ENCODE results near the gene SLX4IP. TPM values are rescaled to one million over a fixed set of nuclear protein-coding genes. Genes with fewer than 3 reads are reported as not detected.
A peak's percentile ranks its signal among the peaks of the same experiment; 100 is the strongest.

The SLX4IP gene
- total RNA-seq, 3 donors from 2014 or later = 5.7 to 9.7 (median 7.7) TPM

GRCh38 chr20:10578607-10579006, 143.5 kb downstream of the SLX4IP start:
- DNase-seq (no peak), ATAC-seq (peak; percentile 42)
- no peaks in the 10 kb centered on the region for H3K4me1 ChIP-seq (ENCODE audit: low read depth)
- no peak overlapping the region for H3K4me3 ChIP-seq
- TF ChIP-seq, protein P1, sequence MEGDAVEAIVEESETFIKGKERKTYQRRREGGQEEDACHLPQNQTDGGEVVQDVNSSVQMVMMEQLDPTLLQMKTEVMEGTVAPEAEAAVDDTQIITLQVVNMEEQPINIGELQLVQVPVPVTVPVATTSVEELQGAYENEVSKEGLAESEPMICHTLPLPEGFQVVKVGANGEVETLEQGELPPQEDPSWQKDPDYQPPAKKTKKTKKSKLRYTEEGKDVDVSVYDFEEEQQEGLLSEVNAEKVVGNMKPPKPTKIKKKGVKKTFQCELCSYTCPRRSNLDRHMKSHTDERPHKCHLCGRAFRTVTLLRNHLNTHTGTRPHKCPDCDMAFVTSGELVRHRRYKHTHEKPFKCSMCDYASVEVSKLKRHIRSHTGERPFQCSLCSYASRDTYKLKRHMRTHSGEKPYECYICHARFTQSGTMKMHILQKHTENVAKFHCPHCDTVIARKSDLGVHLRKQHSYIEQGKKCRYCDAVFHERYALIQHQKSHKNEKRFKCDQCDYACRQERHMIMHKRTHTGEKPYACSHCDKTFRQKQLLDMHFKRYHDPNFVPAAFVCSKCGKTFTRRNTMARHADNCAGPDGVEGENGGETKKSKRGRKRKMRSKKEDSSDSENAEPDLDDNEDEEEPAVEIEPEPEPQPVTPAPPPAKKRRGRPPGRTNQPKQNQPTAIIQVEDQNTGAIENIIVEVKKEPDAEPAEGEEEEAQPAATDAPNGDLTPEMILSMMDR (IDR thresholded peaks at IDR 0.05) = no peak
- intact Hi-C loops (cut with DNase I, micrococcal nuclease) = no loop called here
- no peaks in the 10 kb centered on the region for H3K9me3 ChIP-seq
- H3K36me3 ChIP-seq (ENCODE audit: low read depth) = no peaks in the 10 kb centered on the region

DNA sequence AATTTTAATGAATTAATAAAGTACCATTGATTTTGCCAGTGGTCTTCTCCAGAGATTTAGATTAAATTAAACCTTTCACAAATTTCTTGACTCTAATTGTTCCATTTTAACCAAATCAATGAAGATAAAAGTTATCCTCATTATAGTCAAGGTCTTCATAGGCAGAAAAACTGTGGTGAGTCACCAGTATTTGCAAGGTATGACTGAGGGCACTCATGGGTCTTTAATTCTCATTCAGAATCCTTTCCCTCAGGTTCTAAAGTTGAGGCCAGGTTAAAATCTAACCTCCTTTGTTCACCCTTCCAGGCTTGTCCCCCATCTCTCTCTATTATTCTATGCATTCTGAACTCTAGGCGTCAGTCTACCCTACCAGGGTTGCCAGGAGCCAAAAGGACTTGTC, 144.8 kb downstream of the SLX4IP start:
- DNase-seq (no peak), ATAC-seq (no peak)
- TF ChIP-seq, protein P1 (IDR thresholded peaks at IDR 0.05) = no peak
- intact Hi-C loops (cut with DNase I, micrococcal nuclease) = no loop called here
- no peaks in the 10 kb centered on the region for H3K4me1 ChIP-seq (ENCODE audit: low read depth)
- no peak overlapping the region for H3K4me3 ChIP-seq
- no peaks in the 10 kb centered on the region for H3K9me3 ChIP-seq
- no peaks in the 10 kb centered on the region for H3K36me3 ChIP-seq (ENCODE audit: low read depth)

DNA sequence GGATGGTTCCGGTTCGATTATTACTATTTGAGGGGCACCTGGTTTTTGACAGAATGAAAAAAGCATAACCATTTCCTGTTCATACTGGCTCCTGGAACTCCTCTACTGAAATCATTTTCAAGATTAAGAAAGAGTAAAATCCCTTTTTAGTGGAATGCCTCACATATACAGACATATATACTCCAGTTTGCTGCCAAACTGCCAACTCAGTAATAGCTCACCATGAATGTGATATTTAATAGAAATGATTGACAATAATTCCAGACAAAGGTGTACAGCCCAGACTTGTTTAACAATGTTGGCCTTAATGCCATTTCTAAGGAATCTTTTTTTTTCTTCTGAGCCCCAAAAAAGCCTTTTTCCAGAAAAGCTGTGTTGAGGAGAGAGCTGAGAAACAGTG, 145.6 kb downstream of the SLX4IP start:
- Histone ChIP-seq H3K4me3 (no peak overlapping the region), H3K4me1 (ENCODE audit: low read depth) (no peaks in the 10 kb centered on the region), H3K36me3 (ENCODE audit: low read depth) (no peaks in the 10 kb centered on the region), H3K9me3 (no peaks in the 10 kb centered on the region)
- intact Hi-C loops (cut with DNase I, micrococcal nuclease) = no loop called here
- ATAC-seq (no peak), DNase-seq (no peak)
- TF ChIP-seq, protein P1 (IDR thresholded peaks at IDR 0.05) = no peak

DNA sequence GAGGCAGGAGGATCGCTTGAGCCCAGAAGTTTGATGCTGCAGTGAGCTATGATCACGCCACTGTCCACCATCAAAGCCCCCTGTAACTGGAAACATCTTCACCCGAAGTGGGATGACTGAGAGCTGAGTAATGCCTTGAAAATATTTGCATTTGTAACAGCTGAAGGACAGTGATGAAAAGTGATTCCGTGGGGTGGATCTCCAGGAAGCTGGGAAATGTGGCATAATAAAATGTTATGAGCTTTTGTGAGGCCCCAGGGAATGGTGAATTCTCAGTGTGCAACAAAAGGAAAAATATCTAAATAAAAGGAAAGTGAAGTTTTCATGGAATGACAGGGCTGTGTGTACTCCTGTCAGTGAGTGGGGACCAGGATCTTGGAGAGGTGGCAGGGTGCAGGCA, 146.7 kb downstream of the SLX4IP start:
- ATAC-seq (no peak), DNase-seq (no peak)
- Histone ChIP-seq H3K4me1 (ENCODE audit: low read depth) (no peaks in the 10 kb centered on the region), H3K9me3 (no peaks in the 10 kb centered on the region), H3K4me3 (no peak overlapping the region), H3K36me3 (ENCODE audit: low read depth) (no peaks in the 10 kb centered on the region)
- TF ChIP-seq, protein P1 (IDR thresholded peaks at IDR 0.05) = no peak
- intact Hi-C loops (cut with DNase I, micrococcal nuclease) = no loop called here

DNA sequence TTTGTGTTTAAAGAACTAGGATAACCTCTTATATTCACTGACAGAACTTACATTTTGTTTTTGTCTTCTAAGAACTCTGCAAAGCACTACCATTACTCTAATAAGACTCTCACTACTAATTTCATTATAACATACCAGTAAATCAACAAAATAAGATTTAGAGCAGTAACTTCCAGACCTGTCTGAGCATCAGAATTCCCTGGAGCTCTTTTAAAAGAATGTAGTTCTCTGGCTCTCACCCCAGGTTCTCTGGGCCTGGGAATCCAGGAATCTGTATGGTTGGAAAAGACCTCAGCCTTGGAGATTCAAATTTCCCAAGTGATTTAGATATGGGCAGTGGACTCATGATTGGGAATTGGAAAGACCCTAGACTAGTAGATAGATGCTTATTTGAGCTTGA, 149.3 kb downstream of the SLX4IP start:
- TF ChIP-seq, protein P1 (IDR thresholded peaks at IDR 0.05) = no peak
- ATAC-seq = no peak
- no peaks in the 10 kb centered on the region for H3K4me1 ChIP-seq (ENCODE audit: low read depth)

GRCh38 chr20:10585308-10585707, 150.2 kb downstream of the SLX4IP start:
- DNase-seq = no peak
- no peaks in the 10 kb centered on the region for H3K36me3 ChIP-seq (ENCODE audit: low read depth)
- no peak overlapping the region for H3K4me3 ChIP-seq
- intact Hi-C loops (cut with DNase I, micrococcal nuclease) = no loop called here
- H3K9me3 ChIP-seq = no peaks in the 10 kb centered on the region
- H3K4me1 ChIP-seq (ENCODE audit: low read depth) = no peaks in the 10 kb centered on the region
- ATAC-seq = no peak
- TF ChIP-seq, protein P1 (IDR thresholded peaks at IDR 0.05) = no peak

More for the DNA sequence above, 149.3 kb downstream of the SLX4IP start:
- no peak for DNase-seq
- no peaks in the 10 kb centered on the region for H3K36me3 ChIP-seq (ENCODE audit: low read depth)
- no peaks in the 10 kb centered on the region for H3K9me3 ChIP-seq
- intact Hi-C loops (cut with DNase I, micrococcal nuclease) = no loop called here
- H3K4me3 ChIP-seq = no peak overlapping the region

Data from mucosa of descending colon (tissue), 3 donors.